Measurements from ENCODE around the gene ABI3BP. TPM values are rescaled to one million over a fixed set of nuclear protein-coding genes. Genes with fewer than 3 reads are reported as not detected.
A peak's percentile ranks its signal among the peaks of the same experiment; 100 is the strongest.

Gene ABI3BP
- total and polyA plus RNA-seq, 2 donors (not counting 1 experiment from before 2014, with no cell fraction given): 4.8 to 62.9 TPM

DNA sequence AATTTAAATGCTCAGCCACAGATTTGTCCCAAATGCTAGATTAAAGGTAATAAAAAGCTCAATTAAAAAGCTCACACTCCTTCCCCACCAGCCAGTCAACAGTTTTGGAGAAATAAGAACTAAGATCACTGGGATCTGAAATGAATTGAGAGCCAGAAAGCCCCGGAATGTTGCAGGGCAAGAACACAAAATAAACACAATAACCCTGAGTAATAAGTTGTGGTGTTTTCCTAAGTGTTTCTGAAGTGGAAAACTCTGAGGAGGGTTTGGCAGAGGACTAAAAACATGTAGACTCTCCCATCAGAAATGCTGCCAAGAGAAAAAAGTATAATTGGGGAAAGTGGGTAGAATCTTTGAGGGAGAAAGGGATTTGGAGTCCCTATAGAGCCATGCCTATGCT, 127.8 kb downstream of the ABI3BP start:
- Histone ChIP-seq H3K27ac (ENCODE audit: insufficient read depth, low read length) (no peak overlapping the region), H4K20me1 (ENCODE audit: control insufficient read depth, extremely low read depth, insufficient read depth, low read length) (no peaks in the 10 kb centered on the region), H3K4me3 (replicated peaks in 1 of 4; ENCODE audit: control extremely low read depth in 1 of 4, insufficient read depth in 1 of 4, low read depth in 3 of 4, low read length in 4 of 4) (no peak overlapping the region), H3K36me3 (ENCODE audit: control insufficient read depth, insufficient read depth, low read length) (no peaks in the 10 kb centered on the region), H3K4me2 (ENCODE audit: extremely low read depth, insufficient read depth, low read length) (no peak overlapping the region), H3K9ac (ENCODE audit: insufficient read depth, low read length) (no peak overlapping the region), H3K79me2 (ENCODE audit: control insufficient read depth, insufficient read depth, low read length) (no peaks in the 10 kb centered on the region), H3K27me3 (ENCODE audit: control insufficient read depth, insufficient read depth, low read length) (no peaks in the 10 kb centered on the region), H3K4me1 (ENCODE audit: control insufficient read depth, extremely low read depth, insufficient read depth, low read length) (peaks cover 2% of the 10 kb centered on the region), H2AFZ (ENCODE audit: low read length) (no peak overlapping the region), H3K9me3 (ENCODE audit: control insufficient read depth, insufficient read depth, low read depth, low read length) (no peaks in the 10 kb centered on the region)
- TF ChIP-seq, protein P1, sequence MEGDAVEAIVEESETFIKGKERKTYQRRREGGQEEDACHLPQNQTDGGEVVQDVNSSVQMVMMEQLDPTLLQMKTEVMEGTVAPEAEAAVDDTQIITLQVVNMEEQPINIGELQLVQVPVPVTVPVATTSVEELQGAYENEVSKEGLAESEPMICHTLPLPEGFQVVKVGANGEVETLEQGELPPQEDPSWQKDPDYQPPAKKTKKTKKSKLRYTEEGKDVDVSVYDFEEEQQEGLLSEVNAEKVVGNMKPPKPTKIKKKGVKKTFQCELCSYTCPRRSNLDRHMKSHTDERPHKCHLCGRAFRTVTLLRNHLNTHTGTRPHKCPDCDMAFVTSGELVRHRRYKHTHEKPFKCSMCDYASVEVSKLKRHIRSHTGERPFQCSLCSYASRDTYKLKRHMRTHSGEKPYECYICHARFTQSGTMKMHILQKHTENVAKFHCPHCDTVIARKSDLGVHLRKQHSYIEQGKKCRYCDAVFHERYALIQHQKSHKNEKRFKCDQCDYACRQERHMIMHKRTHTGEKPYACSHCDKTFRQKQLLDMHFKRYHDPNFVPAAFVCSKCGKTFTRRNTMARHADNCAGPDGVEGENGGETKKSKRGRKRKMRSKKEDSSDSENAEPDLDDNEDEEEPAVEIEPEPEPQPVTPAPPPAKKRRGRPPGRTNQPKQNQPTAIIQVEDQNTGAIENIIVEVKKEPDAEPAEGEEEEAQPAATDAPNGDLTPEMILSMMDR (conservative IDR thresholded peaks at IDR 0.05 in 1 of 2, IDR thresholded peaks at IDR 0.05 in 1 of 2; ENCODE audit: low read depth in 1 of 2, low read length in 2 of 2): no peak
- TF ChIP-seq EZH2 (IDR thresholded peaks at IDR 0.05; ENCODE audit: low read length, missing control alignments): no peak
- DNase-seq (ENCODE audit: low read depth in 2 of 2): peak; percentile 46 to 56

DNA sequence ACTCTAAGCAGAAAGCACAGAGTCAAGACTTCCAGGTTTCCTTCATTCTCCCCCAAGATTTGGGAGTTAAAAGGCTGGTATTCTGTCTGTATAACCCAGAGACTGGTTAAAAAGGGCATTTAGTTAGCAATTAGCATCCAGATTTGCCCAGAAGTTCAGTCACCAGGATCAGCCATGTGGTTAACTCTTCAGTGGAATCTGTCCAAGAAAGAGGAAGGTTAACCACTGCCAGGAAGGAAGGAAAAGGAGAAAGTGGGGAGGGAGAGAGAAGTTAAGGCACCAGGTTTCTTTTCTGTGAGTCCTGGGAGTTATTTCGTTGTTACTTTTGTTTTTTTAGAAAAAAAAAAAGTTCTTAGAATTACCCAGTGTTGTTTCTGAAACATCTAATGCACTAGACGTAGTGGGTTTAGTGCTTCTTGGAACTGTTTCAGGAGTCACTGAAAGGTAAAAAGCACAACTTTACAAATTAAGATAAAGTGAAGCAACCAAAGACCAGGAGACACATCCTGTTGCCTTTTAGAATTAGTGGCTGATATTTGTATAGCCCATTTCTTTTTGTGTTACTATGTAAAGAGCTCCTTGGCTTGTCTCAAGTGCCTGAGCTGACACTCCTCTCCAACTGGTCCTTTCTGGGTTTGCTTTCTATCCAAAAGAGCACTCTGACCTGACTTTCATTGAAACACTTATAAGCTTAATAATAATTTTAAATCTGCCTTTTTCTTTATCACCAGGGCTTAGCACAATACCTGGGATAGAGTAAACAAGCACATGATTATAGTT, 128.6 kb downstream of the ABI3BP start:
- Histone ChIP-seq H3K4me1 (ENCODE audit: control insufficient read depth, extremely low read depth, insufficient read depth, low read length) (peaks cover 2% of the 10 kb centered on the region), H3K27ac (ENCODE audit: insufficient read depth, low read length) (no peak overlapping the region), H4K20me1 (ENCODE audit: control insufficient read depth, extremely low read depth, insufficient read depth, low read length) (no peaks in the 10 kb centered on the region), H3K4me2 (ENCODE audit: extremely low read depth, insufficient read depth, low read length) (no peak overlapping the region), H3K4me3 (replicated peaks in 1 of 4; ENCODE audit: control extremely low read depth in 1 of 4, insufficient read depth in 1 of 4, low read depth in 3 of 4, low read length in 4 of 4) (no peak overlapping the region), H3K27me3 (ENCODE audit: control insufficient read depth, insufficient read depth, low read length) (no peaks in the 10 kb centered on the region), H3K79me2 (ENCODE audit: control insufficient read depth, insufficient read depth, low read length) (no peaks in the 10 kb centered on the region), H2AFZ (ENCODE audit: low read length) (no peak overlapping the region), H3K36me3 (ENCODE audit: control insufficient read depth, insufficient read depth, low read length) (no peaks in the 10 kb centered on the region), H3K9ac (ENCODE audit: insufficient read depth, low read length) (no peak overlapping the region), H3K9me3 (ENCODE audit: control insufficient read depth, insufficient read depth, low read depth, low read length) (no peaks in the 10 kb centered on the region)
- no peak for TF ChIP-seq EZH2 (IDR thresholded peaks at IDR 0.05; ENCODE audit: low read length, missing control alignments)
- TF ChIP-seq, protein P1 (conservative IDR thresholded peaks at IDR 0.05 in 1 of 2, IDR thresholded peaks at IDR 0.05 in 1 of 2; ENCODE audit: low read depth in 1 of 2, low read length in 2 of 2): no peak
- peak in 1 of 2 donors; percentile 10 for DNase-seq (ENCODE audit: low read depth in 2 of 2)

DNA sequence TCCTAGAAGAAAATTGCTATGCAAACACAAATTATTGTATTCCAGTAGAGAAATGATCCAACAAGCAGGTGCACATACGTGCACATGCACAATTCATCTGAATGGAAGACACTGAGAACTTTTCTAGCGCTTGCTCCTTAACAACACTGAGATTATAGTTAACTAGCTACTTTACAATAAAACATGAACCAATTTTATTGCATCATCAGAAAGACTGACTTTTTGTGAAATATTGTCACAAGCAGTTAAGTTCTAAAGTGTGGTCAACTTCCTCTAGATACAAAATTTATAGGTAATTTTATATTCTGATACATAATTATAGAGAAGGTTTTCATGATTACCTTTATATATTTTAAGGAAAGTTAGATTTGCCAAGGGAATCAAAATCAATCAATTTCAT, 135.4 kb downstream of the ABI3BP start:
- no peaks in the 10 kb centered on the region for H3K9me3 ChIP-seq (ENCODE audit: control insufficient read depth, insufficient read depth, low read depth, low read length)
- H3K27ac ChIP-seq (ENCODE audit: insufficient read depth, low read length): no peak overlapping the region
- H3K4me2 ChIP-seq (ENCODE audit: extremely low read depth, insufficient read depth, low read length): no peak overlapping the region
- H3K4me3 ChIP-seq (replicated peaks in 1 of 4; ENCODE audit: control extremely low read depth in 1 of 4, insufficient read depth in 1 of 4, low read depth in 3 of 4, low read length in 4 of 4): no peak overlapping the region
- no peak for TF ChIP-seq EZH2 (IDR thresholded peaks at IDR 0.05; ENCODE audit: low read length, missing control alignments)
- TF ChIP-seq, protein P1 (conservative IDR thresholded peaks at IDR 0.05 in 1 of 2, IDR thresholded peaks at IDR 0.05 in 1 of 2; ENCODE audit: low read depth in 1 of 2, low read length in 2 of 2): no peak
- no peaks in the 10 kb centered on the region for H3K27me3 ChIP-seq (ENCODE audit: control insufficient read depth, insufficient read depth, low read length)
- no peaks in the 10 kb centered on the region for H4K20me1 ChIP-seq (ENCODE audit: control insufficient read depth, extremely low read depth, insufficient read depth, low read length)
- H3K36me3 ChIP-seq (ENCODE audit: control insufficient read depth, insufficient read depth, low read length): no peaks in the 10 kb centered on the region
- no peaks in the 10 kb centered on the region for H3K79me2 ChIP-seq (ENCODE audit: control insufficient read depth, insufficient read depth, low read length)
- no peaks in the 10 kb centered on the region for H3K4me1 ChIP-seq (ENCODE audit: control insufficient read depth, extremely low read depth, insufficient read depth, low read length)
- DNase-seq (ENCODE audit: low read depth in 2 of 2): no peak
- no peak overlapping the region for H3K9ac ChIP-seq (ENCODE audit: insufficient read depth, low read length)
- no peak overlapping the region for H2AFZ ChIP-seq (ENCODE audit: low read length)

Measured in fibroblast of lung (primary cell).